Stomach (tissue), 9 donors: Measurements from ENCODE around the gene CD36. TPM values are rescaled to one million over a fixed set of nuclear protein-coding genes. Genes with fewer than 3 reads are reported as not detected.

Source experiments
- DNase-seq, 2 donors: peaks; one replicate each; pipeline versions ENCODE4 v3.0.0 to v3.0.0-alpha.2; 2013 to 2019
- H3K27ac ChIP-seq, 5 donors: fragments of 200-600 bp in 4 of 5; sonication (generic) in 4 of 5; one replicate each; pipeline ENCODE4 v1.5.1; 2013 to 2019; ENCODE audit warnings: mild to moderate bottlenecking in 1 of 5, moderate library complexity in 1 of 5
- H3K27me3 ChIP-seq, 3 donors: fragments of 200-600 bp; sonication (generic); one replicate each; pipeline ENCODE4 v1.5.1; 2017 to 2019; ENCODE audit warnings: mixed run types in 1 of 3
- H3K36me3 ChIP-seq, 4 donors: fragments of 200-600 bp; sonication (generic); 1 replicate in 3 of 4; 2 replicates in 1 of 4; pipeline ENCODE4 v1.5.1; 2016 to 2019
- H3K4me1 ChIP-seq, 4 donors: fragments of 200-600 bp; sonication (generic); one replicate each; pipeline ENCODE4 v1.5.1; 2016 to 2019
- H3K4me3 ChIP-seq, 4 donors: fragments of 200-600 bp; sonication (generic) in 3 of 4; one replicate each; pipeline ENCODE4 v1.5.1; 2016 to 2019; ENCODE audit warnings: mild to moderate bottlenecking in 1 of 4
- H3K9me3 ChIP-seq, 4 donors: fragments of 200-600 bp; sonication (generic); one replicate each; pipeline ENCODE4 v1.5.1; 2016 to 2019
- EP300 ChIP-seq: sonication (generic); formaldehyde crosslinking; IDR thresholded peaks from one replicate; pipeline ENCODE4 v1.6.1; 2017; ENCODE audit warnings: antibody characterized with exemption
- POLR2A ChIP-seq, 4 donors: fragments of 450-650 bp; IDR thresholded peaks; one replicate each; pipeline ENCODE4 v1.6.1; 2016; ENCODE audit warnings: antibody characterized with exemption in 4 of 4, control low read depth in 2 of 4, mild to moderate bottlenecking in 1 of 4, moderate library complexity in 1 of 4
- POLR2AphosphoS5 ChIP-seq, 3 donors: sonication (generic); formaldehyde crosslinking; IDR thresholded peaks; one replicate each; pipeline ENCODE4 v1.6.1; 2016; ENCODE audit warnings: antibody characterized with exemption in 3 of 3
- WGBS, 5 donors: extraction: QIAGEN DNeasy Blood & Tissue Kit in 3 of 5; methylation state at CpG; one replicate each; pipeline versions ENCODE4 v1.1.5 to v1.1.7; 2013 to 2018; 5-methylcytosine and 5-hydroxymethylcytosine counted together
- intact Hi-C: fragments of 100-400 bp; cut with DNase I; formaldehyde crosslinking; loops from one replicate; pipeline ENCODE4 v1.15.1; 2023; ENCODE audit warnings: low total_unique reads
- polyA plus RNA-seq, 3 donors: library from polyadenylated mRNA; stranded (reverse); fragments of 200-250 nt; gene quantifications; one replicate each; pipeline ENCODE4 v1.2.3, GENCODE V29; 2013
- total RNA-seq, 5 donors: library from RNA; depleted of rRNA; stranded (reverse); fragments of >200 nt; gene quantifications; one replicate each; pipeline versions ENCODE4 v1.1.0 to v1.2.3, GENCODE V29; 2014 to 2016
- TF ChIP-seq, protein P1 (sequence below), 7 experiments: fragments of 450-650 bp in 4 of 7; fragments of 200-600 bp in 3 of 7; sonication (generic) in 3 of 7; IDR thresholded peaks; one replicate each; pipeline ENCODE4 v1.5.1; 2016 to 2019; ENCODE audit warnings: antibody characterized with exemption in 7 of 7, control low read depth in 2 of 7, mild to moderate bottlenecking in 1 of 7
- donor health status: healthy with polysubstance abuse.
- donor health status: Bipolar disorder and iron deficiency.
- donor health status: healthy.

Gene CD36
- total and polyA plus RNA-seq, 8 donors = 5.5 to 346 (median 33.5) TPM

DNA sequence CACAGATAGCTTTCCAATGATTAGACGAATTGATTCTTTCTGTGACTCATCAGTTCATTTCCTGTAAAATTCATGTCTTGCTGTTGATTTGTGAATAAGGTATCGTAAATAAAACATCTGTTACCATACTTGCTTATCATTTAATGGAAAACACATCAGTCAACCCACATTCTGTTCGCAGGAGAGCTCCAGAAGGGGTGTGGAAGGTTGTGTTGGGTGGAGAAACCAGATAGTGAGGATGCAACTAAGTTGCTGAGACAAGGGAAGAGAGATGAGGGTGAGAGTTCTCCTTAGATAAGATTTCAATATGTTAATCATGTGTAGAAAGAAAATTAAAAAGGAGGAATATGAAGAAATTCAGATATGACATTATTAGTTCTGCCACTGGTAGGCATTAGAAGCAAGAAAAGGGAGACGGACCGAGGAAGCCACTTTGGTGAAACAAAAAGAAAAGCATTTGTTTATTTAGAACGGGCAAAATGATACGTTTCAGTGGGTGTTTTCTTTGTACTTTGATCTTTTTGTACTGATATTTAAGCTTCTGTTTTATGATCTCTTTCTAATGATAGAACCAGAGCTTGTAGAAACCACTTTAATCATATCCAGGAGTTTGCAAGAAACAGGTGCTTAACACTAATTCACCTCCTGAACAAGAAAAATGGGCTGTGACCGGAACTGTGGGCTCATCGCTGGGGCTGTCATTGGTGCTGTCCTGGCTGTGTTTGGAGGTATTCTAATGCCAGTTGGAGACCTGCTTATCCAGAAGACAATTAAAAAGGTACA lies 7.8 kb downstream of the CD36 start:
- Histone ChIP-seq H3K27ac (no peak overlapping the region), H3K4me1 (no peaks in the 10 kb centered on the region), H3K4me3 (no peak overlapping the region), H3K9me3 (no peaks in the 10 kb centered on the region), H3K27me3 (no peaks in the 10 kb centered on the region), H3K36me3 (no peaks in the 10 kb centered on the region)
- 61 to 70% (median 62%) methylated on average over 9 of the region's 9 CpGs for WGBS, 5 donors
- intact Hi-C loops = no loop called here
- TF ChIP-seq, protein P1, sequence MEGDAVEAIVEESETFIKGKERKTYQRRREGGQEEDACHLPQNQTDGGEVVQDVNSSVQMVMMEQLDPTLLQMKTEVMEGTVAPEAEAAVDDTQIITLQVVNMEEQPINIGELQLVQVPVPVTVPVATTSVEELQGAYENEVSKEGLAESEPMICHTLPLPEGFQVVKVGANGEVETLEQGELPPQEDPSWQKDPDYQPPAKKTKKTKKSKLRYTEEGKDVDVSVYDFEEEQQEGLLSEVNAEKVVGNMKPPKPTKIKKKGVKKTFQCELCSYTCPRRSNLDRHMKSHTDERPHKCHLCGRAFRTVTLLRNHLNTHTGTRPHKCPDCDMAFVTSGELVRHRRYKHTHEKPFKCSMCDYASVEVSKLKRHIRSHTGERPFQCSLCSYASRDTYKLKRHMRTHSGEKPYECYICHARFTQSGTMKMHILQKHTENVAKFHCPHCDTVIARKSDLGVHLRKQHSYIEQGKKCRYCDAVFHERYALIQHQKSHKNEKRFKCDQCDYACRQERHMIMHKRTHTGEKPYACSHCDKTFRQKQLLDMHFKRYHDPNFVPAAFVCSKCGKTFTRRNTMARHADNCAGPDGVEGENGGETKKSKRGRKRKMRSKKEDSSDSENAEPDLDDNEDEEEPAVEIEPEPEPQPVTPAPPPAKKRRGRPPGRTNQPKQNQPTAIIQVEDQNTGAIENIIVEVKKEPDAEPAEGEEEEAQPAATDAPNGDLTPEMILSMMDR (IDR thresholded peaks at IDR 0.05) = no peak
- no peak for TF ChIP-seq POLR2A (IDR thresholded peaks at IDR 0.05)
- TF ChIP-seq POLR2AphosphoS5 (IDR thresholded peaks at IDR 0.05) = no peak
- no peak for TF ChIP-seq EP300
- no peak for DNase-seq

DNA sequence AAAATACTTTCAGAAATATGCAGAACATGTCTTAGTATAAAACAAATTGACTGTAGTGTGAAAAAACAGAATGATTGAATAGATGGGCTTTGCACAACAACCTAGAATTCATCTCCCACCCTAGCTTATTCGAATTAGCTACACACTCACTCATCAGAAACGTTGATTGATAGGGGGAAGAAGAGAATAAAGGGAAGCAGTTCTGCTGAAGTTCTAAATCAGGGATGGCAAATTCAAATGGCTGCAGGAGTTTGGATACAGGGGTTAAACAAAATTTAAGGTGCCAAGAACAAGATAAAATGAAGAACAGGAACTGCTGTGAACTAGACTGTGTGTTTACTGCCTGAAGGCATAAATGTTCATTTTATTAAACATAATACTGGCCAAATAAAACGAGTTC lies 9.0 kb downstream of the CD36 start:
- no peaks in the 10 kb centered on the region for H3K27me3 ChIP-seq
- no peaks in the 10 kb centered on the region for H3K9me3 ChIP-seq
- 54 to 61% (median 59%) methylated on average over 3 of the region's 3 CpGs for WGBS, 5 donors
- TF ChIP-seq, protein P1 (IDR thresholded peaks at IDR 0.05) = no peak
- no peak for TF ChIP-seq EP300
- TF ChIP-seq POLR2AphosphoS5 (IDR thresholded peaks at IDR 0.05) = no peak
- TF ChIP-seq POLR2A (IDR thresholded peaks at IDR 0.05) = no peak
- no peak overlapping the region for H3K4me3 ChIP-seq
- no peak overlapping the region for H3K27ac ChIP-seq
- no peak for DNase-seq
- no peaks in the 10 kb centered on the region for H3K4me1 ChIP-seq
- H3K36me3 ChIP-seq = no peaks in the 10 kb centered on the region
- intact Hi-C loops = no loop called here

DNA sequence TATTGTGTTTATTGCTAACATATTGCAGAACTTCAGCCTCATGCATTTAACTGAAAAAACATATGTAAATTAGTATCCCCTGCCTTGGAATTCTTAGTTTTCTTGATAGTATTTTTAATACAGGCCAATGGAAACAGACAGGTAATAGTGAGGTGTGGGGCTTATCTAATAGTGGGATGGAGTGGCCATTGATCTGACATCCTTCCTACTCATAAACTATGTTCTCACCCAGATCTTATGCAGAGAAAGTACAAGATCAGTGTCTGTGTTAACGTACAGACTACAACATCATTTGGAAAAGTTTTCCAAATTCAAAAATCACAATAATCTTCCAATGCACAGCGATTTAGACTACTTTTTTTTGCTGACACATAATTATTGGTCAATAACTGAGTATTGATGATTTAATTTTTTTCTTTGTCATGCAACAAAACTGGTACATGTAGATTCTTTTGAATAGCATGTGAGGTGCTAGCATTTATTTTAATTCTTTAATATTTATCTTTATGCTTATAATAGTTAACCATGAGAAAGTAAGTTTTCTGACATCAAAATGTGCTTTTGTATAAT lies 9.7 kb downstream of the CD36 start:
- H3K36me3 ChIP-seq = no peaks in the 10 kb centered on the region
- H3K9me3 ChIP-seq = no peaks in the 10 kb centered on the region
- TF ChIP-seq, protein P1 (IDR thresholded peaks at IDR 0.05) = no peak
- TF ChIP-seq POLR2AphosphoS5 (IDR thresholded peaks at IDR 0.05) (no peak), POLR2A (IDR thresholded peaks at IDR 0.05) (no peak), EP300 (no peak)
- no peak for DNase-seq
- no peaks in the 10 kb centered on the region for H3K4me1 ChIP-seq
- intact Hi-C loops = no loop called here
- no peak overlapping the region for H3K4me3 ChIP-seq
- H3K27ac ChIP-seq = no peak overlapping the region
- no peaks in the 10 kb centered on the region for H3K27me3 ChIP-seq
- 85 to 96% (median 91%) methylated on average over 2 of the region's 2 CpGs for WGBS, 5 donors

DNA sequence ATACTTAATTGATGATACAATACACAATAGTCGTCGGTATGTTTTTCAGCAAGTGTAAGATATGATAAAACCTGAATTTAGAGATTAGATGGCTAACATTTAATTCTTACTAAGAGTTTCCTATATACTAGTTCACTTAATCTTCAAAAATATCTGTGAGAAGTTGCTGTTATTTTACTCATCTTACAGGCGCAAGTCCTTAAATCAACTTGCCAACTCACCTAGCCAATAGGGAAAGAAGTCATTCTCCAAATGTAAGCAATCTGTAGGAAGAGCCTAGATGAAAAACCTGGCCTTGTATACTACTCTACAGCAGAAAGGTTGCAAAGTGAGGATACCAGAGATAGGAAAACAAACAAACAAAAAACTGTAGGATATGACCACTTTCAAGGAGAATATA lies 10.6 kb downstream of the CD36 start:
- Histone ChIP-seq H3K36me3 (no peaks in the 10 kb centered on the region), H3K27me3 (no peaks in the 10 kb centered on the region), H3K4me1 (no peaks in the 10 kb centered on the region), H3K27ac (no peak overlapping the region), H3K4me3 (no peak overlapping the region), H3K9me3 (no peaks in the 10 kb centered on the region)
- DNase-seq = no peak
- 86 to 94% (median 90%) methylated on average over 3 of the region's 3 CpGs for WGBS, 5 donors
- intact Hi-C loops = no loop called here
- TF ChIP-seq EP300 (no peak), POLR2A (IDR thresholded peaks at IDR 0.05) (no peak), POLR2AphosphoS5 (IDR thresholded peaks at IDR 0.05) (no peak)
- TF ChIP-seq, protein P1 (IDR thresholded peaks at IDR 0.05) = no peak
